Ramos (cell line): ENCODE measurements around the gene TENT4A.

Experiments used
- in situ Hi-C: fragments of 300-500 bp; cut with MboI; formaldehyde crosslinking; loops from one replicate; pipeline ENCODE4 v1.14.3; 2022; ENCODE audit warnings: low sequenced_read_pairs; ENCODE audit not compliant: unreplicated experiment

TENT4A gene

GRCh38 chr5:6786786-6787495, 73.7 kb downstream of the TENT4A start:
- in situ Hi-C loops = loop anchor here (25.0 kb wide), 1 partner anchor 1300 kb away; no protein-coding TSS in a partner anchor

- in situ Hi-C loops = loop anchor here (25.0 kb wide), 1 partner anchor 1301 kb away; no protein-coding TSS in a partner anchor
These were observed 74.7 kb downstream of the TENT4A start for GRCh38 chr5:6787941-6788340.

- in situ Hi-C loops = loop anchor here (25.0 kb wide), 1 partner anchor 1301 kb away; no protein-coding TSS in a partner anchor
These were observed 75.2 kb downstream of the TENT4A start for GRCh38 chr5:6788439-6788838.

- in situ Hi-C loops = loop anchor here (25.0 kb wide), 1 partner anchor 1302 kb away; no protein-coding TSS in a partner anchor
These were observed 75.9 kb downstream of the TENT4A start for GRCh38 chr5:6788956-6789649.

GRCh38 chr5:6790346-6790865, 77.2 kb downstream of the TENT4A start:
- in situ Hi-C loops = loop anchor here (25.0 kb wide), 1 partner anchor 1303 kb away; no protein-coding TSS in a partner anchor

- in situ Hi-C loops = loop anchor here (25.0 kb wide), 1 partner anchor 1304 kb away; no protein-coding TSS in a partner anchor
These were observed 77.8 kb downstream of the TENT4A start for GRCh38 chr5:6791031-6791430.

GRCh38 chr5:6792376-6792775, 79.1 kb downstream of the TENT4A start:
- in situ Hi-C loops = loop anchor here (25.0 kb wide), 1 partner anchor 1305 kb away; no protein-coding TSS in a partner anchor

- in situ Hi-C loops = loop anchor here (25.0 kb wide), 1 partner anchor 1306 kb away; no protein-coding TSS in a partner anchor
These were observed 79.8 kb downstream of the TENT4A start for GRCh38 chr5:6792911-6793471.

- in situ Hi-C loops = no loop called here
These were observed 88.0 kb downstream of the TENT4A start for GRCh38 chr5:6801236-6801635.

- in situ Hi-C loops = no loop called here
These were observed 90.8 kb downstream of the TENT4A start for GRCh38 chr5:6803981-6804550.

GRCh38 chr5:6804766-6805501, 91.7 kb downstream of the TENT4A start:
- in situ Hi-C loops = no loop called here

- in situ Hi-C loops = no loop called here
These were observed 92.6 kb downstream of the TENT4A start for GRCh38 chr5:6805841-6806240.
